Adrenal gland (tissue), 5 donors: ENCODE results near the gene FGD2.

ENCODE experiments used
- CTCF ChIP-seq, 6 experiments: fragments of 450-650 bp in 4 of 6; fragments of 200-600 bp in 2 of 6; sonication (generic) in 1 of 6; IDR thresholded peaks; 1 replicate in 5 of 6; 2 replicates in 1 of 6; pipeline versions ENCODE4 v1.5.1 to v1.8.0; 2016 to 2021; ENCODE audit warnings: antibody characterized with exemption in 6 of 6, mild to moderate bottlenecking in 2 of 6, moderate library complexity in 1 of 6
- POLR2A ChIP-seq, 2 donors: fragments of 450-650 bp; IDR thresholded peaks; one replicate each; pipeline ENCODE4 v1.6.1; 2017; ENCODE audit warnings: antibody characterized with exemption in 2 of 2, mild to moderate bottlenecking in 2 of 2, moderate library complexity in 1 of 2
- donor health status: DM: no; HTN: no; CAD: no.

DNA sequence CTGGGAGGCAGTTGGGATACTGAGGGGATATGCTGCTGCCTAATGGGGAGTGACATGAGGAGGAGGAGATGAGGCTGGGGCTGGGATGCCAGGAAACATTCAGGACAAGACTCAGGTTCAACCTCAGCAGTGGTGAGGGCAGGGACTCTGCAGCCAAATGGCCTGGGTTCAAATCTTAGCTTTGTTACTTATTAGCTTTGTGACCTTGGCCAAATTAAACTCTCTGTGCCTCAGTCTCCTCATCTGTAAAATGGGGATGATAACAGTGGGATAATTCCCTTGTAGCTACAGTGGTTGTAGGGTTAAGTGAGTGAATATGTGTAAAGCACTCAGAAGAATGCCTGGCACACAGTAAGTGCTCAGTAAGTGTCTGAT is 49.0 kb upstream of the FGD2 start:
- TF ChIP-seq CTCF (IDR thresholded peaks at IDR 0.05), result no peak
- no peak for TF ChIP-seq POLR2A (IDR thresholded peaks at IDR 0.05)
